NB4 (cell line): ENCODE results near the gene ACP7.

Experiments
- DNase-seq: peaks from one replicate; pipeline ENCODE4 v3.0.0; 2010; ENCODE audit warnings: low read depth
- H3K4me3 ChIP-seq: one replicate; pipeline ENCODE4 v1.5.1; 2011; ENCODE audit warnings: mild to moderate bottlenecking, low read depth, low read length, moderate library complexity
- MYC ChIP-seq: IDR thresholded peaks from 2 replicates; pipeline ENCODE4 v1.6.1; 2011; ENCODE audit warnings: low read depth, low read length
- POLR2A ChIP-seq: IDR thresholded peaks from 2 replicates; pipeline ENCODE4 v1.6.1; 2011; ENCODE audit warnings: mild to moderate bottlenecking; ENCODE audit not compliant: insufficient read length; ENCODE audit errors: extremely low read depth
- TF ChIP-seq, protein P1 (sequence below): IDR thresholded peaks from 2 replicates; pipeline ENCODE4 v1.6.1; 2011; ENCODE audit warnings: low read depth, low read length
- TF ChIP-seq, protein P2 (sequence below): IDR thresholded peaks from one replicate; pipeline ENCODE4 v1.5.1; 2012; ENCODE audit warnings: low read depth, low read length

The ACP7 gene

DNA sequence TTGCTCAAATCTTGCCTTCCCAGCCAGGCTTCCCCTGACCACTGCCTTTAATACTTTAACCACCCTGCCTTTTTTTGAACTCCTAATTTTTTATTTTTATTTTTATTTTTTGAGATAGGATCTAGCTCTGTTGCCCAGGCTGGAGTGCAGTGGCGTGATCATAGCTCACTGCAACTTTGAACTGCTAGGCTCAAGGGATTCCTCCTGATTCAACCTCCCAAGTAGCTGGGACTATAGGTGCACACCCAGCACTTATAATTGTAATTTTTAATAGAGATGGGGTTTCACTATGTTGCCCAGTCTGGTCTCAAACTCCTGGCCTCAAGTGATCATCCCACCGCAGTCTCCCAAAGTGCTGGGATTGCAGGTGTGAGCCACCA, 30.1 kb upstream of the ACP7 start:
- H3K4me3 ChIP-seq: no peak overlapping the region
- TF ChIP-seq POLR2A: no peak
- TF ChIP-seq, protein P1, sequence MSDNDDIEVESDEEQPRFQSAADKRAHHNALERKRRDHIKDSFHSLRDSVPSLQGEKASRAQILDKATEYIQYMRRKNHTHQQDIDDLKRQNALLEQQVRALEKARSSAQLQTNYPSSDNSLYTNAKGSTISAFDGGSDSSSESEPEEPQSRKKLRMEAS: no peak
- no peak for TF ChIP-seq MYC
- TF ChIP-seq, protein P2, sequence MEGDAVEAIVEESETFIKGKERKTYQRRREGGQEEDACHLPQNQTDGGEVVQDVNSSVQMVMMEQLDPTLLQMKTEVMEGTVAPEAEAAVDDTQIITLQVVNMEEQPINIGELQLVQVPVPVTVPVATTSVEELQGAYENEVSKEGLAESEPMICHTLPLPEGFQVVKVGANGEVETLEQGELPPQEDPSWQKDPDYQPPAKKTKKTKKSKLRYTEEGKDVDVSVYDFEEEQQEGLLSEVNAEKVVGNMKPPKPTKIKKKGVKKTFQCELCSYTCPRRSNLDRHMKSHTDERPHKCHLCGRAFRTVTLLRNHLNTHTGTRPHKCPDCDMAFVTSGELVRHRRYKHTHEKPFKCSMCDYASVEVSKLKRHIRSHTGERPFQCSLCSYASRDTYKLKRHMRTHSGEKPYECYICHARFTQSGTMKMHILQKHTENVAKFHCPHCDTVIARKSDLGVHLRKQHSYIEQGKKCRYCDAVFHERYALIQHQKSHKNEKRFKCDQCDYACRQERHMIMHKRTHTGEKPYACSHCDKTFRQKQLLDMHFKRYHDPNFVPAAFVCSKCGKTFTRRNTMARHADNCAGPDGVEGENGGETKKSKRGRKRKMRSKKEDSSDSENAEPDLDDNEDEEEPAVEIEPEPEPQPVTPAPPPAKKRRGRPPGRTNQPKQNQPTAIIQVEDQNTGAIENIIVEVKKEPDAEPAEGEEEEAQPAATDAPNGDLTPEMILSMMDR: no peak
- no peak for DNase-seq

DNA sequence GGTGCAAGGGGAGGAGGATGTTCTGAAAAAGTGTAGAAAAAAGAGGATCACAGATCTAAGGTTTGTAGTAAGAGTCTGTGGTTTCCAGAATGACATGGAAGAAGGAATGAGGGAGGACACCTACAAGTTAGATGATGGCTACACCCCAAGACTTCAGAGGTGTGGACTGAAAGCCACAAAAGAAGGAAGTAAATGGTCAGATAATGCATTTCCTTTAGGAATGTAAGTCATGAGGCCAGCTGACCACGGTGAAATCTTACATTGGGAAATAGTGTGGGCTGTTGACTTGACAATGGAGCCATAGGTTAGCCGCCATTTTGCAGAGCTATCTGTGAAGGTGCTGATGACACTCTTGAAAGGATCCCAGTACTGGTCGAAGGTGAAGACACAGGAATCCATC, 26.6 kb upstream of the ACP7 start:
- DNase-seq: no peak
- no peak overlapping the region for H3K4me3 ChIP-seq
- TF ChIP-seq MYC (no peak), POLR2A (no peak)
- TF ChIP-seq, protein P1: no peak
- TF ChIP-seq, protein P2: no peak

DNA sequence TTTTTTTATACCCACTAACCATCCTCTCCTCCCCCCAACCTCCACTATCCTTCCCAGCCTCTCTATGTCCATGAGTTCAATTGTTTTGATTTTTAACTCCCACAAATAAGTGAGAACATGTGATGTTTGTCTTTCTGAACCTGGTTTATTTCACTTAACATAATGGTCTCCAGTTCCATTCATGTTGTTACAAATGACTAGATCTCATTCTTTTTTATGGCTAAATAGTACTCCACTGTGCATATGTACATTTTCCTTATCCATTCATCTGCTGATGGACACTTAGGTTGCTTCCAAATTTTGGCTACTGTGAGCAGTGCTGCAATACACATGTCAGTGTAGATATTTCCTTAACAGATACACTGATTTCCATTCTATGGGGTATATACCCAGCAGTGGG, 24.9 kb upstream of the ACP7 start:
- DNase-seq: no peak
- no peak overlapping the region for H3K4me3 ChIP-seq
- TF ChIP-seq, protein P1: no peak
- TF ChIP-seq POLR2A: no peak
- TF ChIP-seq, protein P2: no peak
- TF ChIP-seq MYC: no peak

DNA sequence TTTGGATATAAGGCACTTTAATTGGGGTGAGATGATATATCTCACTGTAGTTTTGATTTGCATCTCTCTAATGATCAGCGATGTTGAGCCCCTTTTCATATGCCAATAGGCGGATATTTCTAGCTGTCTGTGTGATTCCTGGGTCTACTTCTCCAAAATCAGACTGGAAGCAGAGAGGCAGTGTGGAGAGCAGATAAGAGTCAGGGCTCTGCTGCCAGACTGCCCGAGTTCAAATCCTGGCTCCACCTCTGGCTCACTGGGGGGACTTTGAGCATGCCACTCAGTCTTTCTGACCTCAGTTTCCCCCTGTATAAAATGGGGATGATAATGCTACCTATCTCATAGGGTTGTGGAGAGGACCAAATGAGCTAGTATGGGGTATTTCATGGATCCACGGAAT, 24.0 kb upstream of the ACP7 start:
- no peak overlapping the region for H3K4me3 ChIP-seq
- no peak for DNase-seq
- TF ChIP-seq POLR2A (no peak), MYC (no peak)
- TF ChIP-seq, protein P1: no peak
- TF ChIP-seq, protein P2: no peak

DNA sequence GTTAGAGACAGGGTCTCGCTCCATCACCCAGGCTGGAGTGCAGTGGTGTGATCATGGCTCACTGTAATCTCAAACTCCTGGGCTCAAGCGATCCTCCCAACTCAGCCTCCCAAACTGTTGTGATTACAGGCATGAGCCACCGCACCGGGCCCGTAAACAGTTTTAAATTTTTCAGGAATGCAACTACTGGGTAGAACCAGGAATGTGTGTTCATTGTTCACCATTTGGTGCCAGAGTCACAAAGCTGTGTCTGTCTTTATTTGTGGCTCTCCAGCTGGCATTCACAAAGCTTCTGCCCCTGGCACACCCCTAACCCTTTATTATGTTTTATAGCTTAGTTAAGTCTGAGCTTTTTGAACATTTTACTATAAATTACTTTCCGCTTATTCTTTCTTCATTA, 19.8 kb upstream of the ACP7 start:
- DNase-seq: no peak
- H3K4me3 ChIP-seq: no peak overlapping the region
- TF ChIP-seq, protein P1: no peak

DNA sequence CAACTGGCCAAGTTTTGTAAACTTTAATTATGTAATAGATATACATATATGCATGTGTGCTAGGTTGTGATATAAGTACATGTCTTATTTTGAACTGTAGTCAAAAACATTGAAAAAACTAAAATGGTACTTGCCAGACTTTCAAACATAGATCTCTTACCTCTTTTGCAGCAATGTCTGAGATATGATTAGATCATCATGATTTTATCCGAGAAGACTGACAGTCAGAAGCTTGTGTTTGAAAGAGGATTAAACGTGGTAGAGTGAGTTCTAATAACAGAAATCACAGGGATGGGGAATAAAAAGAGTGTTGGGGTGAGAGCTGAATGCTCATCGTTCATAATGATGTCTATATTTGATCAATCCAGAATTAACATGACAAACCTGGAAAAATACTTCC, 18.2 kb upstream of the ACP7 start:
- H3K4me3 ChIP-seq: no peak overlapping the region
- DNase-seq: no peak
- no peak for TF ChIP-seq POLR2A
- TF ChIP-seq, protein P2: no peak
- TF ChIP-seq MYC: no peak
- TF ChIP-seq, protein P1: no peak
